HG03442 (cell line): Measurements from ENCODE around the gene TAF8.

Experiments used
- ATAC-seq: cut with Tn5 transposase; IDR thresholded peaks from one replicate; pipeline ENCODE4 v1.9.1; 2021; ENCODE audit warnings: mild to moderate bottlenecking, moderate library complexity; ENCODE audit not compliant: unreplicated experiment

The TAF8 gene

GRCh38 chr6:42120895-42121865 is 70.9 kb downstream of the TAF8 start:
- no peak for ATAC-seq

- no peak for ATAC-seq
These were observed 73.2 kb downstream of the TAF8 start for GRCh38 chr6:42123379-42124103.

- no peak for ATAC-seq
These were observed 74.0 kb downstream of the TAF8 start for GRCh38 chr6:42124223-42124836.

GRCh38 chr6:42125231-42125630 is 74.9 kb downstream of the TAF8 start:
- no peak for ATAC-seq

- no peak for ATAC-seq
These were observed 75.3 kb downstream of the TAF8 start for GRCh38 chr6:42125663-42126062.

GRCh38 chr6:42128460-42129359 is 78.4 kb downstream of the TAF8 start:
- ATAC-seq: no peak

GRCh38 chr6:42129360-42129676 is 79.0 kb downstream of the TAF8 start:
- no peak for ATAC-seq

- no peak for ATAC-seq
These were observed 81.2 kb downstream of the TAF8 start for GRCh38 chr6:42131531-42131930.

- no peak for ATAC-seq
These were observed 83.6 kb downstream of the TAF8 start for GRCh38 chr6:42133926-42134325.

GRCh38 chr6:42135161-42135560 is 84.8 kb downstream of the TAF8 start:
- no peak for ATAC-seq

GRCh38 chr6:42135722-42136121 is 85.4 kb downstream of the TAF8 start:
- ATAC-seq: no peak

- no peak for ATAC-seq
These were observed 86.3 kb downstream of the TAF8 start for GRCh38 chr6:42136508-42137193.
